Activated CD8-positive, alpha-beta memory T cell treated with anti-CD3 and anti-CD28 coated beads for 1 hour (primary cell): ENCODE data around the gene SLX4IP.

ENCODE experiments used
- DNase-seq, 2 donors: peaks; one replicate each; pipeline ENCODE4 v3.0.0-alpha.2; 2020; ENCODE audit warnings: low read depth in 1 of 2; ENCODE audit errors: extremely low read depth in 1 of 2

The SLX4IP gene

GRCh38 chr20:10657453-10657852 is 222.3 kb downstream of the SLX4IP start:
- no peak for DNase-seq

- DNase-seq = no peak
Observed at GRCh38 chr20:10658051-10658823, 223.1 kb downstream of the SLX4IP start.

- DNase-seq = no peak
Observed at GRCh38 chr20:10658876-10659632, 223.9 kb downstream of the SLX4IP start.

- DNase-seq = no peak
Observed at GRCh38 chr20:10659651-10660601, 224.8 kb downstream of the SLX4IP start.

GRCh38 chr20:10660661-10661060 is 225.6 kb downstream of the SLX4IP start:
- no peak for DNase-seq

GRCh38 chr20:10661261-10661660 is 226.2 kb downstream of the SLX4IP start:
- no peak for DNase-seq

GRCh38 chr20:10662151-10662550 is 227.0 kb downstream of the SLX4IP start:
- DNase-seq = no peak

GRCh38 chr20:10662661-10663458 is 227.8 kb downstream of the SLX4IP start:
- DNase-seq = no peak

- no peak for DNase-seq
Observed at GRCh38 chr20:10663756-10664155, 228.7 kb downstream of the SLX4IP start.

- DNase-seq = no peak
Observed at GRCh38 chr20:10665027-10665561, 230.0 kb downstream of the SLX4IP start.

- DNase-seq = no peak
Observed at GRCh38 chr20:10665791-10666190, 230.7 kb downstream of the SLX4IP start.

GRCh38 chr20:10666221-10667076 is 231.3 kb downstream of the SLX4IP start:
- DNase-seq = no peak

GRCh38 chr20:10667077-10667401 is 231.9 kb downstream of the SLX4IP start:
- DNase-seq = no peak

- no peak for DNase-seq
Observed at GRCh38 chr20:10667560-10668167, 232.6 kb downstream of the SLX4IP start.

- DNase-seq = no peak
Observed at GRCh38 chr20:10668677-10669368, 233.7 kb downstream of the SLX4IP start.

GRCh38 chr20:10669843-10670446 is 234.8 kb downstream of the SLX4IP start:
- no peak for DNase-seq

GRCh38 chr20:10670501-10671220 is 235.6 kb downstream of the SLX4IP start:
- DNase-seq = no peak
